Natural killer cell treated with Interleukin-12 subunit alpha and Interleukin-12 subunit beta and Interleukin-15 and Interleukin-18, amount 100 ng/mL, for 72 hours (primary cell): ENCODE results near the gene RNF181. TPM values are rescaled to one million over a fixed set of nuclear protein-coding genes. Genes with fewer than 3 reads are reported as not detected.
"Not testable (repeated sequence)": the region's sequence is repeated elsewhere in the genome, so short reads cannot be mapped to it uniquely, and the experiment has no call there.

Experiments
- ATAC-seq, 2 donors: fragments of 150-1000 bp; cut with Tn5 transposase in 1 of 2; sonication (Bioruptor Pico), chemical (Tn5 transposase) in 1 of 2; 2 replicates each; pipeline ENCODE4 v1.10.0; 2021
- DNase-seq: peaks from one replicate; pipeline ENCODE4 v3.0.0; 2022; ENCODE audit warnings: low spot score
- H3K27ac Mint-ChIP-seq, 2 donors: 1 replicate in 1 of 2; 2 replicates in 1 of 2; pipeline ENCODE4 v1.8.0; 2022; ENCODE audit warnings: mixed read lengths in 2 of 2, mild to moderate bottlenecking in 1 of 2, moderate library complexity in 1 of 2
- H3K27me3 Mint-ChIP-seq, 2 donors: 1 replicate in 1 of 2; 2 replicates in 1 of 2; pipeline ENCODE4 v1.8.0; 2022; ENCODE audit warnings: mixed read lengths in 2 of 2
- H3K36me3 Mint-ChIP-seq: one replicate; pipeline ENCODE4 v1.8.0; 2022; ENCODE audit warnings: mixed read lengths
- H3K4me1 Mint-ChIP-seq, 2 donors: 1 replicate in 1 of 2; 2 replicates in 1 of 2; pipeline ENCODE4 v1.8.0; 2022; ENCODE audit warnings: low read depth in 2 of 2, mixed read lengths in 2 of 2, mild to moderate bottlenecking in 1 of 2
- H3K4me3 Mint-ChIP-seq: one replicate; pipeline ENCODE4 v1.8.0; 2022; ENCODE audit warnings: mixed read lengths
- H3K9me3 Mint-ChIP-seq: 2 replicates; pipeline ENCODE4 v1.8.0; 2022; ENCODE audit warnings: mixed read lengths
- total RNA-seq, 2 donors: library from RNA; stranded (reverse); gene quantifications; one replicate each; pipeline ENCODE4 v1.2.3, GENCODE V29; 2022

Gene RNF181
- total RNA-seq, 2 donors from 2014 or later = 116 to 149 TPM

DNA sequence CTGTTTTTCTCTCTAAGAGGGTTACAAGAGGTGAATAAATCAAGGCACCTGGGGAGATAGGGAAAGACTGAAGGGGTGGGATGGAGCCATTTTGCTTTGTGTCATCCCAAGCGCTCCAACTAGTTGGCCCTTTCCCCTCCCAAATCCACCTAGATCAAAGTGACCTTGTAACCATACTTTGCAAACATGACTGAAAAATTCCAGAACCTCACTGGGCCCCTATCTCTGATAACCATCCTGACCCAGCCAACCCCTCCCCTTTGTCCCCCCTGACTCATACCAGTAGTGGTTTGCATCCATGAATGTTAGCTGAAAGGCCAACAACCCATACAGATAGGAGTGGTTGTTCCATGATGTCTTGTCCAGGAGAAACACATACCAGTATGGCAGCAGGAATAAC lies 37.4 kb upstream of the RNF181 start:
- DNase-seq (no peak), ATAC-seq (no peak)
- H3K9me3 Mint-ChIP-seq = no peaks in the 10 kb centered on the region
- H3K27me3 Mint-ChIP-seq = no peaks in the 10 kb centered on the region
- H3K36me3 Mint-ChIP-seq = peaks cover 6% of the 10 kb centered on the region
- H3K4me3 Mint-ChIP-seq = no peak overlapping the region
- peaks cover 9 to 21% of the 10 kb centered on the region in 2 donors for H3K4me1 Mint-ChIP-seq
- no peak overlapping the region for H3K27ac Mint-ChIP-seq

DNA sequence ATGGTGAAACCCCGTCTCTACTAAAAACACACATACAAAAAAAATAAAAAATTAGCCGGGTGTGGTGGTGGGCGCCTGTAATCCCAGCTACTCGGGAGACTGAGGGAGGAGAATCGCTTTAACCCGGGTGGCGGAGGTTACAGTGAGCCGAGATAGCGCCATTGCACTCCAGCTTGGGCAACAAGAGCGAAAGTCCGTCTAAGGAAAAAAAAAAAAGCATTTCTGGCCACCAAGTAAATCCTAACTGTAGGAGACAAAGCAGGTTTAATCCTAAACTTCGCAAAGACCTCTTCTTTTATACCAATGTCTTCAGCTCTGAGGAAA lies 35.2 kb upstream of the RNF181 start:
- H3K27me3 Mint-ChIP-seq, H3K9me3 Mint-ChIP-seq, H3K36me3 Mint-ChIP-seq, ATAC-seq, DNase-seq: not testable (repeated sequence)
- H3K27ac Mint-ChIP-seq = peak overlapping the region in 1 of 2 donors; percentile 96
- peak overlapping the region; percentile 98 for H3K4me3 Mint-ChIP-seq
- H3K4me1 Mint-ChIP-seq = peaks cover 11 to 21% of the 10 kb centered on the region in 2 donors

DNA sequence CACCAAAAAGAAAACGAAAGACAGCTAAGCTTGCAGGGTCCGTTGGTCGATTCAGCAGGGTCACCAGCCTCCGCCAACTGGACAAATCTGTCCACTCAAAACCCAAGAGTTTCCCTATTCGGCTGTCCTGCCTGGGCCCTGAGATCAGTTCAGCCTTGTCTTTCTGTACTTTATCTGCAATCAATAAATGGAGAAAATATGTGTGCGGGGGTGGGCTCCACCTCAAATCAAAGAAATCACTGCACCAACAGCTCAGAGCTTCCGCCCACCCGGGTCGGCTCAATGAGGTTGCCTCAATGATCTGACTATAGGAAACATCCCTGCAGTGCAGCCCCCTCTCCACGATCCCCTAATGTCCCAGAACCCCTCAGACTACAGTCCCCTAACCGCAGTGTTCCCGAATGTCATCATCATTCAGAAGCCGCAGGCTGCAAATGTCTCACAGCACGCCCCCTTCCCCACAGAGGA lies 34.7 kb upstream of the RNF181 start:
- DNase-seq (no peak), ATAC-seq (peak in 1 of 2 donors; percentile 50)
- Mint-ChIP-seq H3K9me3 (no peaks in the 10 kb centered on the region), H3K27me3 (no peaks in the 10 kb centered on the region), H3K4me1 (peaks cover 11 to 21% of the 10 kb centered on the region in 2 donors), H3K36me3 (peaks cover 6% of the 10 kb centered on the region), H3K4me3 (peak overlapping the region; percentile 98), H3K27ac (peak overlapping the region; percentile 89 to 96)

DNA sequence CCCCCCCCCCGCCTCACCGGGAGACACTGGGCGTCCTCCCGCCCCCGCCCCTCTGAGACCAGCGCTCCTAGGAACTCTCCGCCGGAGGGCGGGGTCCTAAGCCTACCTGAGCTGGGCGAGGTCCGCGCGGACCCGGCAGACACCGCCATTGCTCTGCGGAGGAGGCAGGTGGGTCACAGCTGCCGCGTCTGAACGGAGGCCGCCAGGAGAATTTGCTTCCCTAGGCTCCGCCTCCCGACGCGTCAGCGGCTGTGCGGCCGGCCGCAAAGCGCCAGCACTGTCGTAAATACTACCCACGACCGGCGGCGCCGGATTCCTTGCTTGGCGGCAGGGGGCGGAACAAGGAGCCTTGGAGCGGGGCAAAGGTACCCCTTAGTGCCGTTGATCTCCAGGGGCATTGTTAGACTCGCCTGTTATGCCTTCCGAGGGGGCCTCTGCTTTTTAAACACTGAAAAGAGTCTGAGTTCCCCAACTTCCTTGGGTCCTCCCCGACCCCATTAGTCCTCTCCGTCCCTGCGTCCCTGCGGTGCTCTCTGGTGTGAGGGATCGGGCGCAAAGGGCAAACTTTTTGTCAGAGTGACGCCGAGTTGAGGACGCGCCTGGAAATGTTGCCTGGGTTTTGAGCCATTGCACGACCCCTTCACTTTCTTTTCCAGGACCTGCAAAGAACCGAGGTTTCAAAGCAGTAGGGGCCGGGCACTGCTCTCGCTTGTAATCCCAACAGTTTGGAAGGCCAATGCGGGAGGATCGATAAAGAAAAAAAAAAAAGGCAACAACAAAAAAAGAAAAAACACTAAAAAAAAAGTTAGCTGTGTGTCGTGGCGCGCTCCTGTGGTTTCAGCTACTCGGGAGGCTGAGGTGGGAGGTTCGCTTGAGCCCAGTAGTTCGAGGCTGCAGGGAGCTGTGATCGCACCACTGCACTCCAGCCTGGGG lies 34.0 kb upstream of the RNF181 start, which contains the start of gene GGCX:
GGCX (minus strand) TSS at position 214 of the 933 bp plus-strand sequence; CDS start at position 149, 65 bp downstream.
- H3K36me3 Mint-ChIP-seq = peaks cover 6% of the 10 kb centered on the region
- peaks cover 11 to 21% of the 10 kb centered on the region in 2 donors for H3K4me1 Mint-ChIP-seq
- H3K9me3 Mint-ChIP-seq = no peaks in the 10 kb centered on the region
- peak within 1 kb of the TSS; percentile 98 for H3K4me3 Mint-ChIP-seq
- peak within 1 kb of the TSS; percentile 89 to 96 for H3K27ac Mint-ChIP-seq
- ATAC-seq (peak; percentile 97 to 98), DNase-seq (peak; percentile 93)
- no peaks in the 10 kb centered on the region for H3K27me3 Mint-ChIP-seq

DNA sequence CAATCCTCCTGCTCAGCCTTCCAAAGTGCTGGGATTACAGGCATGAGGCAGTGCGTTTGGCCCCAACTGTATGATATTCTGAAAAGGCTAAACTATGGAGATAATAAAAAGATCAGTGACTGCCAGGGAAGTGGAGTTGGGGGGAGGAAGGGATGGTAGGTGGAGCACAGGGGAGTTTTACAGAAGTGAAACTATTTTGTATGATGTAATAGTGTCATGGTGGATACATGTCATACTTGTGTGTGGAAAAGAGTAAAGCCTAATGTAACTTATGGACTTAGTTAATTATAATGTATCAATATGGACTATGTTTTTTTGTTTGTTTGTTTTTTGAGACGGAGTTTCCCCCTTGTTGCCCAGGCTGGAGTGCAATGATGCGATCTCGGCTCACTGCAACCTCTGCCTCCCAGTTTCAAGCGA lies 31.4 kb upstream of the RNF181 start:
- Mint-ChIP-seq H3K4me3 (no peak overlapping the region), H3K36me3 (no peaks in the 10 kb centered on the region), H3K27ac (peak overlapping the region in 1 of 2 donors; percentile 5), H3K9me3 (no peaks in the 10 kb centered on the region), H3K4me1 (peaks cover 11 to 21% of the 10 kb centered on the region in 2 donors), H3K27me3 (no peaks in the 10 kb centered on the region)
- ATAC-seq (no peak), DNase-seq (no peak)

DNA sequence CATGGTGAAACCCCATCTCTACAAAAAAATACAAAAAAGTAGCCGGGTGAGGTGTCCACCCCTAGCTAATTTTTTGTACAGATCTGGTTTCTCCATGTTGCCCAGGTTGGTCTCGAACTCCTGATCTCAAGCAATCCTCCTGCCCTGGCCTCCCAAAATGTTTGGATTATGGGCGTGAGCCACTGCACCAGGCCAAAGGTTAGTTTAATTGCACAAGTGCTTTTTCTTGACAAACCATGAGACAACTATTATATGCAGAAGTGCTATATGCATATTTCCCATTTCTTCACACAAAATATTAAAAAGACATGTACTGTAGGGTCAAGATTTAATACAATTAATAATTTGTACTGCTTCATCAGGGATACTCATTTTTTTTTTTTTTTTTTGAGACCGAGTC lies 29.3 kb upstream of the RNF181 start:
- no peak overlapping the region for H3K27ac Mint-ChIP-seq
- no peak overlapping the region for H3K4me3 Mint-ChIP-seq
- H3K27me3 Mint-ChIP-seq = peaks cover 5 to 13% of the 10 kb centered on the region in 2 donors
- ATAC-seq = no peak
- H3K36me3 Mint-ChIP-seq = no peaks in the 10 kb centered on the region
- no peaks in the 10 kb centered on the region for H3K9me3 Mint-ChIP-seq
- DNase-seq = no peak
- peaks cover 5 to 6% of the 10 kb centered on the region in 2 donors for H3K4me1 Mint-ChIP-seq

DNA sequence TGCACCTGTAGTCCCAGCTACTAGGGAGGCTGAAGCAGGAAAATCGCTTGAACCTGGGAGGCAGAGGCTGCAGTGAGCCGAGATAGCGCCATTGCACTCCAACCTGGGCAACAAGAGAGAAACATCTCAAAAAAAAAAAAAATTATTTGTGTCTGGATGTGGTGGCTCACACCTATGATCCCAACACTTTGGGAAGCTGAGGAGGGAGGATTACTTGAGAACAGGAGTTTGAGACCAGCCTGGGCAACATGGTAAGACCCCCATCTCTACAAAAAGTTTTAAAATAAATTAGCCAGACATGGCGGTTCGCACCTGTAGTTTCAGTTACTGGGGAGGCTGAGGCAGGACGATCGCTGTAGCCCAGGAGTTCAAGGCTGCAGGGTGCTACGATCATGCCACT lies 19.8 kb upstream of the RNF181 start:
- Mint-ChIP-seq H3K27me3 (peaks cover 0 to 3% of the 10 kb centered on the region in 2 donors), H3K4me1 (peaks cover 18 to 27% of the 10 kb centered on the region in 2 donors), H3K9me3 (no peaks in the 10 kb centered on the region), H3K4me3 (no peak overlapping the region), H3K36me3 (no peaks in the 10 kb centered on the region), H3K27ac (no peak overlapping the region)
- ATAC-seq (no peak), DNase-seq (peak; percentile 2)

DNA sequence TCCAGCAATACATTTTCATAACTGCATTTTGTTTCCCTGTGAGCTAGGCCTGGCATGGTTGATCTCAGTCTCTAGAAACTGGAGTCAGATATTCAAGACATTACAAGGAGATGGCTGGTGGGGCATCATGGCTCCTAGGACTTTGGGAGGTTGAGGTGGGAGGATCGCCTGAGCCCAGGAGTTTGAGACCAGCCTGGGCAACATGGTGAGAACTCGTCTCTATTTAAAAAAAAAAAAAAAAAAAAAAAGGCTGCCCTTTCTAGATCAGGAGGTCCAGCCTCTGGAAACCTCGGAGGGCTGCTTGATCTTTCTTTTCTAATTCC lies 18.5 kb upstream of the RNF181 start:
- peak overlapping the region; percentile 95 for H3K4me3 Mint-ChIP-seq
- H3K27ac Mint-ChIP-seq = peak overlapping the region; percentile 90 to 94
- H3K9me3 Mint-ChIP-seq = no peaks in the 10 kb centered on the region
- ATAC-seq (no peak), DNase-seq (peak; percentile 47)
- peaks cover 6% of the 10 kb centered on the region for H3K36me3 Mint-ChIP-seq
- H3K27me3 Mint-ChIP-seq = no peaks in the 10 kb centered on the region
- peaks cover 25 to 27% of the 10 kb centered on the region in 2 donors for H3K4me1 Mint-ChIP-seq

DNA sequence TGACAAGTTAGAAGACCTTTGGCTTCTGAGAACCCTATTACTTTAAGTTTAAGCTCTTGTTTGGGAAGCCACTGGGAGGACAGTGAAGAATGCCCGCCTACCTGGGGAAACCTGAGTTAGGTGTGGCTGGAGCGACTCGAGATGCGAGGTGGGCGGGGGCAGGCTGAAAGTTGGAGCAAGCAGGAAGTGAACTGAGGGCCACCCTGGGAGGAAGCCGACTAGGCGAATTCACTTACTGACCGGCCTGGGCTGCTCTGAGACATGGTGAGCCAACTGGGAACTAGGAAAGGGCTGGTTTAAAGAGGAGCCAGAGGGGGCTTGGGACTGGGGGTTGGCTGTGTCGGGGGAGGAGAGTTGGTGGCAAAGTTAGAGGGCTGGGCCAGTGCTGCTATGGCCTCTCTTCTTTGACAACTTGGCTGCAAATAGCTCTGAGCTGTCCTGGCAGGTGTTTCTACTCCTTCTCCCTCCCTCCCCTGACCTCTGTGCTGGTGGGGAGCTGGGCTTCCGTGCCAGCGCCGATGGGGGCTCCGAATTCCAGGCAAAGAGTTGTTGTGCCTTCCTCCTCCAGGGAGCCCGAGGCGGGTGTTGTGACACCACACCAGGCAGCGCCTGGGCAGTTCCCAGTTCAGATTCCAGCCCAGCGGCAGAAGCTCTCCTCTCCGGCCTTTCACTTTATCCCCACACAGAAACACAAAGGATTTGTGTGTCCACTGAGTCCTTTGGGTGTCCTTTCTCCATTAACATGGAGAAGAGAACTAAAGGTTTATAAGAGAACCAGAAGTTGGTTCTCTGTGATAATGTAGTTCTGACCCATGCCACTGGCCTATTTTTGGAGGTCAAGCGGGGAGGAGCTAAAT lies 17.9 kb upstream of the RNF181 start, which contains the start of gene VAMP8:
VAMP8 (plus strand) TSS at position 201 of the 857 bp plus-strand sequence; CDS start at position 262, 61 bp downstream.
- H3K36me3 Mint-ChIP-seq = peaks cover 12% of the 10 kb centered on the region
- H3K27me3 Mint-ChIP-seq = no peaks in the 10 kb centered on the region
- H3K4me3 Mint-ChIP-seq = peak within 1 kb of the TSS; percentile 95
- ATAC-seq (peak; percentile 84 to 88), DNase-seq (peak; percentile 74)
- no peaks in the 10 kb centered on the region for H3K9me3 Mint-ChIP-seq
- H3K27ac Mint-ChIP-seq = peak within 1 kb of the TSS; percentile 90 to 94
- H3K4me1 Mint-ChIP-seq = peaks cover 29 to 30% of the 10 kb centered on the region in 2 donors

DNA sequence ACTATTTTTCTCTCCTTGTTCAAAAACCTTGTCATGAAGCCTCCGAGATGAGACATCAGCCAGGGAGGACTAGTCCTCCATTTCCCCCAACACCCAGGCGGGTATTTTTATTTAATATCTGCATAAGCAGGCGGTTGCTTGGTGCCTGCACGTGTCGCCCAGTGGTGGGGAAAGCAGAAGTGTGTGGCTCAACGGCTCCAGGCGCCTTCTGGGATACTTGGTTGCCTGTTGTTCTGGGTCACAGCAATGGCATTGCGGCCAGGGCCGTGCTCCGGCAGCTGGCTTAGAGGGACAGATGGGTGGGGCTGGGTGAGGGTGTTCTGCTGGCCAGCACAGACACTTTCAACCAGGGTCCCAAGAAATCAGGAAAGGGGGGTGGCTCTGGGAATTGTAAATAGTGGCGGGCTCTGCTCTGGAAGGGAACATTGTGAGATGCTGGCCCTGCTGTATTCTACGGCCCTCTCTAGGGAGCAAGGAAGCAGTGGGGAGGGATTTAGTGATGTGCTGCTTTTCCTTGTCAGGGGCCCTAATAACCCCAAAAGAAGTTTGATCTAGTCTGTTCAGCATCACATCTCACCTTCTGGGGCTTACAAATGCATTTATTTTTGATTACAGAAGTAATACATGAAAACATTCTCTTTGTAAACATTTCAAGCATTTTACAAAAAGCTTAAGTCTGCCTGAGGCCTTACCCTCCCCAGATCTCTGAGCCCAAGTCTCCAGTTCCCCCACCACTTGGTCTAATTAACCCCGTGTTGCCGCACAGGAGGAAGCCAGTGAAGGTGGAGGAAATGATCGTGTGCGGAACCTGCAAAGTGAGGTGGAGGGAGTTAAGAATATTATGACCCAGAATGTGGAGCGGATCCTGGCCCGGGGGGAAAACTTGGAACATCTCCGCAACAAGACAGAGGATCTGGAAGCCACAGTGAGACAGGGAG lies 17.0 kb upstream of the RNF181 start:
- peaks cover 13% of the 10 kb centered on the region for H3K36me3 Mint-ChIP-seq
- H3K4me3 Mint-ChIP-seq = peak overlapping the region; percentile 95
- H3K27me3 Mint-ChIP-seq = no peaks in the 10 kb centered on the region
- H3K4me1 Mint-ChIP-seq = peaks cover 35 to 37% of the 10 kb centered on the region in 2 donors
- ATAC-seq (peak; percentile 57 to 59), DNase-seq (peak; percentile 62)
- H3K9me3 Mint-ChIP-seq = no peaks in the 10 kb centered on the region
- peak overlapping the region; percentile 90 to 94 for H3K27ac Mint-ChIP-seq

DNA sequence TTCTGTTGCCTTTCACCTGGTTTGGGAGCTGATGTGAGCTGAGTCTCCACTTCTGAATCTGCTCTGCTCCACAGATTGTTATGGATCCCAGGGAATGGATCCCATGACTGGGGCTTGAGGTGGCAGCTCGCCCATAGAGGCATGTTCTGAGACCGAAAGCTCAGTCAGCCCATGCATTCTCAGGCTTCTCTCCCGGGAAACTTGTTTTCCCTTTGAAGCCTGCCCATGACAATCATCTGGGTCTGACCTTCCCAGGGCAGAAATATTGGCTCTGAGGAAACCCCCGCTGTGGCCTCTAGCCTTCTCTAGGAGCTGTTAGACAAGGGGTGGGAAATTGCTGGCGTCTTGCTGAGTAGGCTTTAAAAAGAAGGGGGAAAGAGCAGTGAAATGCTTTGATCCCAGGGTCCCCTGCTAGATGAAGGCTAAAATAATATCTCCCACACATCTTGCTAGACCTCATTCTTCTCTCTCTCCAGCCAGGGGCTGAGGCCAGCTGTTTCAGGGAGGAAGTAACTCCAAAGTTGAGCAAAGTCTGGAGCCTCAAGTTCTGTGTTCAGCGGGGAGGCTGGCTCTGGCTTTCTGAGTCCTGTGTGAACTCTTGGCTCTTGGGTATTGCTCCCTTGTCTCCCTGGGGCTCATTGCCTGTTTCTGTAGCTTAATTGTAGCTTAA lies 16.1 kb upstream of the RNF181 start:
- ATAC-seq (no peak), DNase-seq (peak; percentile 23)
- Mint-ChIP-seq H3K36me3 (peaks cover 13% of the 10 kb centered on the region), H3K9me3 (no peaks in the 10 kb centered on the region), H3K27me3 (no peaks in the 10 kb centered on the region), H3K27ac (peak overlapping the region; percentile 90 to 94), H3K4me1 (peaks cover 41 to 42% of the 10 kb centered on the region in 2 donors), H3K4me3 (peak overlapping the region; percentile 95)

DNA sequence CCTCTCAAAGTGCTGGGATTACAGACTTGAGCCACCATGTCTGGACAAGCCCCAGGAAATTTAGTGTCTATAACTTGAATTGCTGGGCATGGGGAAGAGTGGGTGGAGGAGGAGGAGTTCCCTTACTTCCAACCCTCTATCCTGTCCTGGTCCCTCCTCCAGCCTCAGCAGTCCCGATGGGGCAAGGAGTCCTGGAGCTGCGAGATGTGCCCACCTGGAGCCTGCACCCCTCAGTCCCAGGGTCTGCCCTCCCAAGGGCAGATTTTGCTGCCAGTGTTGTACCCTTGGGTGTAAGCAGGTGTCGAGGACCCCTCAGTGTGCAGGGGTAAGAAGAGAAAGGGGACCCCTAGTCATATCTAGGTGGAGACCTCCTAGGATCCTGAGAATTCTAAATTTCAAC lies 15.3 kb upstream of the RNF181 start:
- Mint-ChIP-seq H3K36me3 (peaks cover 13% of the 10 kb centered on the region), H3K27me3 (no peaks in the 10 kb centered on the region), H3K4me3 (no peak overlapping the region), H3K9me3 (no peaks in the 10 kb centered on the region), H3K4me1 (peaks cover 47% of the 10 kb centered on the region in 2 donors), H3K27ac (peak overlapping the region in 1 of 2 donors; percentile 94)
- no peak for ATAC-seq
- DNase-seq = no peak
